Suprapubic skin (tissue), 4 donors: ENCODE data around the gene NPLOC4. TPM values are rescaled to one million over a fixed set of nuclear protein-coding genes. Genes with fewer than 3 reads are reported as not detected.

Experiments used
- DNase-seq, 2 donors: peaks; one replicate each; pipeline ENCODE4 v3.0.0-alpha.2; 2019; ENCODE audit warnings: low spot score in 2 of 2
- H3K27ac ChIP-seq: fragments of 200-600 bp; sonication (generic); one replicate; pipeline ENCODE4 v1.5.1; 2019
- H3K27me3 ChIP-seq: fragments of 200-600 bp; sonication (generic); one replicate; pipeline ENCODE4 v1.5.1; 2019
- H3K36me3 ChIP-seq: fragments of 200-600 bp; sonication (generic); one replicate; pipeline ENCODE4 v1.5.1; 2019
- H3K4me1 ChIP-seq: fragments of 200-600 bp; sonication (generic); one replicate; pipeline ENCODE4 v1.5.1; 2019
- H3K4me3 ChIP-seq: fragments of 200-600 bp; sonication (generic); one replicate; pipeline ENCODE4 v1.5.1; 2019; ENCODE audit warnings: mild to moderate bottlenecking
- H3K9me3 ChIP-seq: fragments of 200-600 bp; sonication (generic); one replicate; pipeline ENCODE4 v1.5.1; 2019
- CTCF ChIP-seq, 2 donors: fragments of 200-600 bp in 1 of 2; fragments of 450-650 bp in 1 of 2; sonication (generic) in 1 of 2; IDR thresholded peaks; one replicate each; pipeline ENCODE4 v1.5.1; 2016 to 2019; ENCODE audit warnings: antibody characterized with exemption in 2 of 2, mild to moderate bottlenecking in 1 of 2, moderate library complexity in 1 of 2
- EP300 ChIP-seq: sonication (generic); formaldehyde crosslinking; IDR thresholded peaks from one replicate; pipeline ENCODE4 v1.6.1; 2017; ENCODE audit warnings: antibody characterized with exemption
- POLR2A ChIP-seq, 2 donors: fragments of 450-650 bp; IDR thresholded peaks; one replicate each; pipeline ENCODE4 v1.6.1; 2017; ENCODE audit warnings: antibody characterized with exemption in 2 of 2, mild to moderate bottlenecking in 2 of 2, moderate library complexity in 2 of 2
- POLR2AphosphoS5 ChIP-seq, 3 donors: sonication (generic); formaldehyde crosslinking; IDR thresholded peaks; one replicate each; pipeline ENCODE4 v1.6.1; 2017; ENCODE audit warnings: antibody characterized with exemption in 3 of 3
- WGBS: methylation state at CpG from one replicate; pipeline ENCODE4 v1.1.5; 2018; 5-methylcytosine and 5-hydroxymethylcytosine counted together
- total RNA-seq, 4 donors: library from RNA; depleted of rRNA; stranded (reverse); fragments of >200 nt; gene quantifications; one replicate each; pipeline ENCODE4 v1.1.0, GENCODE V29; 2016

Gene NPLOC4
- total RNA-seq, 4 donors from 2014 or later = 77.1 to 115 (median 91.7) TPM

- peaks cover 79% of the 10 kb centered on the region for H3K4me1 ChIP-seq
- TF ChIP-seq EP300 (no peak), CTCF (IDR thresholded peaks at IDR 0.05) (no peak), POLR2AphosphoS5 (IDR thresholded peaks at IDR 0.05) (no peak), POLR2A (IDR thresholded peaks at IDR 0.05) (no peak)
- no CpG with 5 or more reads among the region's 34 CpGs for WGBS
Measured at GRCh38 chr17:81514489-81514738, 122.5 kb downstream of the NPLOC4 start.

GRCh38 chr17:81513753-81514488 lies 123.0 kb downstream of the NPLOC4 start:
- peak overlapping the region; percentile 96 for H3K4me3 ChIP-seq
- peak overlapping the region; percentile 95 for H3K27ac ChIP-seq
- H3K36me3 ChIP-seq = peaks cover 20% of the 10 kb centered on the region
- H3K9me3 ChIP-seq = no peaks in the 10 kb centered on the region
- no peaks in the 10 kb centered on the region for H3K27me3 ChIP-seq
- WGBS = 0% methylated on average over 9 of the region's 64 CpGs
- peak; percentile 86 to 92 for DNase-seq
- no peak for TF ChIP-seq CTCF (IDR thresholded peaks at IDR 0.05)
- TF ChIP-seq POLR2A (IDR thresholded peaks at IDR 0.05) = no peak
- TF ChIP-seq POLR2AphosphoS5 (IDR thresholded peaks at IDR 0.05) = no peak
- TF ChIP-seq EP300 = no peak
- peaks cover 79% of the 10 kb centered on the region for H3K4me1 ChIP-seq

More at GRCh38 chr17:81514489-81514738, 122.5 kb downstream of the NPLOC4 start:
- H3K9me3 ChIP-seq = no peaks in the 10 kb centered on the region
- H3K36me3 ChIP-seq = peaks cover 20% of the 10 kb centered on the region
- H3K27me3 ChIP-seq = no peaks in the 10 kb centered on the region
- peak overlapping the region; percentile 95 for H3K27ac ChIP-seq
- H3K4me3 ChIP-seq = peak overlapping the region; percentile 96
- DNase-seq = no peak

- peaks cover 20% of the 10 kb centered on the region for H3K36me3 ChIP-seq
- no peaks in the 10 kb centered on the region for H3K27me3 ChIP-seq
- WGBS = 3% methylated on average over 22 of the region's 23 CpGs
- peaks cover 79% of the 10 kb centered on the region for H3K4me1 ChIP-seq
- peak overlapping the region; percentile 96 for H3K4me3 ChIP-seq
- no peaks in the 10 kb centered on the region for H3K9me3 ChIP-seq
- DNase-seq = peak in 1 of 2 donors; percentile 91
- TF ChIP-seq EP300 (no peak), POLR2AphosphoS5 (IDR thresholded peaks at IDR 0.05) (no peak), POLR2A (IDR thresholded peaks at IDR 0.05) (no peak), CTCF (IDR thresholded peaks at IDR 0.05) (no peak)
- H3K27ac ChIP-seq = peak overlapping the region; percentile 95
Measured at GRCh38 chr17:81513372-81513752, 123.5 kb downstream of the NPLOC4 start.

GRCh38 chr17:81512562-81513371 lies 124.1 kb downstream of the NPLOC4 start, which contains the start of gene ACTG1:
TSS of gene ACTG1 (minus strand) at chr17:81512799. CDS start at chr17:81512354, 445 bp downstream.
- Histone ChIP-seq H3K36me3 (peaks cover 20% of the 10 kb centered on the region), H3K4me3 (peak within 1 kb of the TSS; percentile 96), H3K27me3 (no peaks in the 10 kb centered on the region), H3K9me3 (no peaks in the 10 kb centered on the region), H3K4me1 (peaks cover 74% of the 10 kb centered on the region), H3K27ac (peak within 1 kb of the TSS; percentile 95)
- TF ChIP-seq POLR2AphosphoS5 (IDR thresholded peaks at IDR 0.05) = peak; percentile 76 to 94 (median 82)
- TF ChIP-seq EP300 = no peak
- peak; percentile 72 to 96 for TF ChIP-seq POLR2A (IDR thresholded peaks at IDR 0.05)
- TF ChIP-seq CTCF (IDR thresholded peaks at IDR 0.05) = no peak
- no CpG with 5 or more reads among the region's 111 CpGs for WGBS
- peak; percentile 92 to 97 for DNase-seq
